H54 (cell line): ENCODE measurements around the gene GLRX2.
"Not testable (repeated sequence)": the region's sequence is repeated elsewhere in the genome, so short reads cannot be mapped to it uniquely, and the experiment has no call there.

Experiments
- DNase-seq: peaks from one replicate; pipeline ENCODE4 v3.0.0; 2011; ENCODE audit warnings: low spot score, mixed read lengths; ENCODE audit not compliant: insufficient read length
- FAIRE-seq: peaks from 3 replicates; lab custom pipeline; 2011; peaks lifted over from hg19 to GRCh38; lab: Jason Lieb, UNC
- POLR2A ChIP-seq: IDR thresholded peaks from 2 replicates; pipeline ENCODE4 v1.6.1; 2011; ENCODE audit warnings: low read depth, mild to moderate bottlenecking, low read length

GLRX2 gene

DNA sequence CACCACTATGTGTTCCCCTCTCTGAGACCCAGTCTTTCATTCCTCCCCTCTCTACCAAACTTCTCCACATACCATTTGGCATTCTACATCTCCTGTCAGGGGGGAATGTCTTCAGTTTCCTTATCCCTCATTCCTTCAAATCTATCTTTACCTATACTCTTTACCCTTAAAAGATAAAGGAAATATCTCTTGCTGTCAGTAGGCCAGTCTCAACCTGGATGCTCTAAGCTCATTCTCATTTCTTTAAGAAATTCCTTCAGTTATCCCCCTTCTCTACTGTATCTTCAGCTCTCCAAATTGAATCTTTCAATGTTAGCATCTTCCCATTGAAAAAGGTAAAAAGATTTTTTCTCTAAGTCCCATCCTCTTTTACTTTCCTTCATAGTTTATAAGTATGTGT is 39.3 kb downstream of the GLRX2 start:
- DNase-seq (no peak), FAIRE-seq (no peak)
- no peak for TF ChIP-seq POLR2A

DNA sequence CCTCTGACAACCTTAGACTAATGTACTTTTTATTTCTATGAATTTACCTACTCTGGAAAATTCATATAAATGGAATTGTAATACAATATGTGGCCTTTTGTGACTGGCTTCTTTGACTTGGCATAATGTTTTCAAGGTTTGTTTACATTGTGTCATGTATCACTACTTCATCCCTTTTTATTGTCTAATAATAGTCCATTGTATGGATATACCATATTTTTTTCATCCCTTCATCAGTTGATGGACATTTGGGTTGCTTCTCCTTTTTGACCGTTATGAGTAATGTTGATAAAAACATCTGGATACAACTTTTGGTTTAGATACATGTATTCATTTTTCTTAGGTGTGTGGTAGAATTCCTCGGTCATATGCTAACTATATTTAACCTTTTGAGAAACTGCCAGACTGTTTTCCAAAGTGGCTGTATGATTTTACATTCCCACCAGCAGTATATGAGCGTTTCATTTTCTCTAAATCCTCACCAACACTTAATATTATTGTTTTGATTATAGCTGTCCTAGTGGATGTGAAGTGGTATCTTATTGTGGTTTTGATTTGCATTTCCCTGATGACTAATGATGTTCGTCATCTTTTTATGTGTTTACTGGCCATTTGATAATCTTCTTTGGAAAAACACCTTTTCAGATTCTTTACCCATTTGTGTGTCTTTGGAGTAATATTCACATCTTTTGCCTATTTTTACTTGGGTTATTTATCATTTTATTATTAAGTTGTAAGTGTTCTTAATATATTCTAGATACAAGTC is 42.3 kb downstream of the GLRX2 start:
- no peak for FAIRE-seq
- no peak for TF ChIP-seq POLR2A
- DNase-seq = no peak

DNA sequence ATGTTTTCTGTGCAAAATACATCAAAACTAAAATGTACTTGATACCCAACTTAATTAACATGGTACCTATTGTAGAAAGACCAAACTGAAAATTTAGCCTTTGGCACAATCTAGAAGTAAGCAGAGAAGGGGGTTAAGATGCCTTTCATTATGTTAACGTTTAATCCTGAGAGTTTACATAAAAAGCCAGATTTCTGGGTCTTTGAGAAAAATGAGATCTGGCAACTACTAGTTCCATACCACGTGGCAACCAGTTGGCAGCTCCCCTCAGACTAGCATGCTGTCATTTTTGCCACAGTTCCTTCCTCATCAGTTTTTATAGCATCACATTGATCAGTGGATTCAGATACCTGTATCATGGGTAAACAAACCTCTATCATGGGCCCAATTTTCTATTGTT is 44.3 kb downstream of the GLRX2 start:
- TF ChIP-seq POLR2A = no peak
- DNase-seq (no peak), FAIRE-seq (no peak)

DNA sequence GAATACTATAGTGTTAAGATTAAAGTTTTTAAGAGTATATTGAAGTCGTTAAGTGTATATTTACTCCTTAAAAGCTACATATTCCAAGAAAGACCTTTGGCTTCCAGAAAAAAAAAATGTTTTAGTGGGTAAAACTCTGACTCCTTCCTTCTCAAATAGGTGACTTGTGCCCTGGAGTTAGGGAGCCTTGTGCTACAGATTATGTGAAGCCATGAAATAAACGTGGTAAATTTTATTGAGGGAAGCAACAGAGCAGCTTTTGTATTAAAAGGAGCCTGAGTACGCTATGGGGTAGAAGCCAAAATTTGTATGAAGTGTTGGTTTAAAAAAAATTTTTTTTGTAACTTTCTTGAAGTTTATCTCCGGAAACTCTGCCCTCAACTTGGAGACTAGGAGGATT is 44.8 kb downstream of the GLRX2 start:
- FAIRE-seq (no peak), DNase-seq (no peak)
- no peak for TF ChIP-seq POLR2A

DNA sequence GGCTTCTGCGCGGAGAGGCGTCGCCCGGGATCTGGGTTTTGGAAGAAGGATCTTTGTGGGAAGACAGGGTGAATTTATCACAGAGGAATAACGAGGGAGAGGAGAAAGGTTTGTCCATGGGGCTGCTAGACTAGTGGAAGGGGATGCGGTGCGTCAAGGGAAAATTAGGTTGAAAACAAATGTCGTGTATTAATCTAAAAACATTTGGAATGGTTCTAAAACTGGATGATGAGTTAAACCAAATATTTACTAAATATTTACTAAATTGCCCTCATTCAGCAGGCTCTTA is 45.2 kb downstream of the GLRX2 start:
- TF ChIP-seq POLR2A = no peak
- no peak for FAIRE-seq
- DNase-seq = no peak

DNA sequence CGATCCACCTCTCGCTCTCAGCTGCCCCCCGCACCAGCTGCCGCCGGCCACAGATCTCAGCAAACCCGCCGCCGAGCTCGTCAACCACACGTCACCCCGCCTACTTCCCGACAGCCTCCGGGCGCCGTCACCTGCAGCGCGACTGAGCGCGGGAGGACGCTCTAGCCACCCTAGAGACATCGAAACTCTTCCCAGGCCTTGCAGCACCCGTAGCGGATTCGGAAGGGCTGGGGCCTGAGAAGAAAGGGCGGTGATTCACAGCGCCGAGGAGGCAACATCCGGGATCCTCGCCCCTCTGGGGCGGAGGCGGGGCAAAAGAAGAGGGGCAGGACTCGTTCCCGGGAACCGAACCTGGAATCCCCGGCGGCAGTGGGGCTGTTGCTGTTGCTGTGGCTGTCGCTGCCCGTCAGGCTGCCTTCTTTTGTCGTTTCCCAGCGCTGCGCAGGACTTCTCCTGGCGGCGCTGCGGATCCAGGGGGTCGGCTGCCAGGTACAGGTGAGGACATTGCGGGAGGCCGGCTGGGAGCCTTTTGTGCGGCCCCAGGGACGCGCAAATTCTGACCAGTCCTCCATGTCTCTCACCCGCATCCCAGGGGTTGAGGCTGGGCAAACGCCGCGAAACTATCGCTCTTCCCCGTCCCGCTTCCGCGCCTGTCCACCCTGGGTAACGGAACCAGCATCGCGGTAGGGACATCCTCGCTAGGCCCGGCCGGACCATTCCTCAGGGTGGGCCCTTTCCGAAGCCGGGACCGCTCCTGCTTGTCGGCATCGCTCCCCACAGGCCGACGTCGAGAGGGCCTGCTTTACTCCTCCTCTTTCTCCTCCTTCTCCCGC is 45.7 kb downstream of the GLRX2 start, which contains the start of the genes RO60 and UCHL5:
Gene RO60, plus strand, starts transcription at position 331 of the 833 bp plus-strand sequence. CDS start 9,443 bp downstream, outside the sequence.
Gene UCHL5, minus strand, starts transcription at position 79 of the 833 bp plus-strand sequence. CDS start 100 bp downstream, outside the sequence.
- FAIRE-seq (peak; percentile 80), DNase-seq (peak; percentile 82)
- peak; percentile 90 for TF ChIP-seq POLR2A

DNA sequence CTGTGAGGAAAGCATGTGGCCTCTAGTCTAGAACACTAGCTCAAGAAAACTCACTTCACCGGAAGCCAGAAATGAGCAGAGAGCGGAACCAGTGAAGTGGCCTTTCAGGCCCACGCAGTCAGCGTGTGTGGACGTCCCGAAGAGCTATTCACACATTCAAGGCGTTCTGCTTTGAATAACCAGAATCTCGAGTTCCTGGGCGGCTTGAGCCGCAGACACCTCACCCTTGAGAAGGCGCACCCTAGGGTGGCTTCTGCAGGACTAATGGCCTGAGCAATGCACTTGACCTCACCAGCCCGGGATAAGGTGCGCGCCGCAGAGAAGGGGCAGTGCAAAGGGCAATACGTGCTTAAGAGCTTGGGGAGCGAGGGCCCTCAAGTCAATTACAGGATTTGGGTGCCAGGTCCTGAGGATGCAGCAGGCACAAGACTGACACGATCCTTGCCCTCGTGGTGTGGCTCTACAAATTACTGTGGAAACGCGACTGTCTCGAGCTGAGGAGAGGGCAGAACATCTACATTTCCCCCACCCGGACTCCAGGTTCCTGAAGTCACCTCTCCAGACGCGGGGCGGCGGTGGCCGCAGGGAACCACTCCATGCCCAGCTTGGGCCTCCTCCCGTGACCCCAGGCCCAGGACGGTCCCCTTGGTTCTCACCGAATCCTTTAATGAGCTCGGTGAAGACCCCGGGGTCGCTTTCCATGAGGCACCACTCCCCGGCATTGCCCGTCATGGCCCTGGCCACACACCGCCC is 46.5 kb downstream of the GLRX2 start:
- no peak for TF ChIP-seq POLR2A
- DNase-seq = no peak
- FAIRE-seq = no peak

DNA sequence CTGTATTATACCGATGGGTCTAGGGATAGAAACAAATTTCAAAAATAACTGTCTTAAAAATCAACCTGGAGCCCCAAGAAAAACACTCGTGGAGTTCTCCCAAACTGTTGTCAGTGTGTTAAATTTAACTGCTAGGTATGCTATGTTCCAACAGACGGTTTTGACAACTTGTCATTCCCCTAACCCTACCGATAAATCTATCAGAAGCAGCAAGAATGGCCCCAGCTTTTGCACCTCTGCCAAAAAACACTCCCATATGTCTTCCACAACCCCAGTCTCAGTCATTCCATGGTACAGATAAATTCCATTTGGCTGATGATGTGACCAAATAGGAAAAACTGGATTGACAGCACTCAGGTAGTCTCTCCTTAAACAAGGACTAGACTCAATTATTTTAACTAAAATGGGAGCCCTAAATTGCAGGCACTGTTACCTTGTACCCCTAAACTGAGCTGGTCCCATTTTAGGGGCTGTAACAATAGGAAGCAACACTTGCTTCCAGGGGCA is 51.0 kb downstream of the GLRX2 start:
- DNase-seq (no peak), FAIRE-seq (no peak)
- no peak for TF ChIP-seq POLR2A

DNA sequence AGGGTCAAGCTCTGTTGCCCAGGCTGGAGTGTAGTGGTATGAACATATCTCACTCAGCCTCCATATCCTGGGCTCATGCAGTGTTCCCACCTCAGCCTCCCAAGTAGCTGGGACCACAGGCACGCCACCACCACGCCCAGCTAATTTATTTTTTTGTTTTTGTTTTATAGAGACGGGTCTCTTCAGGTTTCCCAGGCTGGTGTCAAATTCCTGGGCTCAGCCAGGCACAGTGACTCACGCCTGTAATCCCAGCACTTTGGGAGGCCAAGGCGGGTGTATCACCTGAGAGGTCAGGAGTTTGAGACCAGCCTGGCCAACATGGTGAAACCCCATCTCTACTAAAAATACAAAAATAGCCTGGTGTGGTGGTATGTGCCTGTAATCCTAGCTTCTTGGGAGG is 56.3 kb downstream of the GLRX2 start:
- not testable (repeated sequence) for DNase-seq, FAIRE-seq
